GM12873 (cell line): ENCODE measurements around the gene FKBP8.

Experiments
- TF ChIP-seq, protein P1 (sequence below): IDR thresholded peaks from 2 replicates; pipeline ENCODE4 v1.5.1; 2012; ENCODE audit warnings: low read depth, mild to moderate bottlenecking, moderate library complexity, low read length, control low read depth; ENCODE audit not compliant: insufficient read depth; ENCODE audit errors: missing control alignments

FKBP8 gene

GRCh38 chr19:18489627-18490184, 53.7 kb downstream of the FKBP8 start:
- TF ChIP-seq, protein P1, sequence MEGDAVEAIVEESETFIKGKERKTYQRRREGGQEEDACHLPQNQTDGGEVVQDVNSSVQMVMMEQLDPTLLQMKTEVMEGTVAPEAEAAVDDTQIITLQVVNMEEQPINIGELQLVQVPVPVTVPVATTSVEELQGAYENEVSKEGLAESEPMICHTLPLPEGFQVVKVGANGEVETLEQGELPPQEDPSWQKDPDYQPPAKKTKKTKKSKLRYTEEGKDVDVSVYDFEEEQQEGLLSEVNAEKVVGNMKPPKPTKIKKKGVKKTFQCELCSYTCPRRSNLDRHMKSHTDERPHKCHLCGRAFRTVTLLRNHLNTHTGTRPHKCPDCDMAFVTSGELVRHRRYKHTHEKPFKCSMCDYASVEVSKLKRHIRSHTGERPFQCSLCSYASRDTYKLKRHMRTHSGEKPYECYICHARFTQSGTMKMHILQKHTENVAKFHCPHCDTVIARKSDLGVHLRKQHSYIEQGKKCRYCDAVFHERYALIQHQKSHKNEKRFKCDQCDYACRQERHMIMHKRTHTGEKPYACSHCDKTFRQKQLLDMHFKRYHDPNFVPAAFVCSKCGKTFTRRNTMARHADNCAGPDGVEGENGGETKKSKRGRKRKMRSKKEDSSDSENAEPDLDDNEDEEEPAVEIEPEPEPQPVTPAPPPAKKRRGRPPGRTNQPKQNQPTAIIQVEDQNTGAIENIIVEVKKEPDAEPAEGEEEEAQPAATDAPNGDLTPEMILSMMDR: no peak

GRCh38 chr19:18488838-18489626, 54.3 kb downstream of the FKBP8 start:
- TF ChIP-seq, protein P1: no peak

- TF ChIP-seq, protein P1: peak; percentile 24
Observed at GRCh38 chr19:18488403-18488723, 55.0 kb downstream of the FKBP8 start.

GRCh38 chr19:18487576-18488402, 55.6 kb downstream of the FKBP8 start:
- TF ChIP-seq, protein P1: no peak

- TF ChIP-seq, protein P1: no peak
Observed at GRCh38 chr19:18486746-18487145, 56.6 kb downstream of the FKBP8 start.

DNA sequence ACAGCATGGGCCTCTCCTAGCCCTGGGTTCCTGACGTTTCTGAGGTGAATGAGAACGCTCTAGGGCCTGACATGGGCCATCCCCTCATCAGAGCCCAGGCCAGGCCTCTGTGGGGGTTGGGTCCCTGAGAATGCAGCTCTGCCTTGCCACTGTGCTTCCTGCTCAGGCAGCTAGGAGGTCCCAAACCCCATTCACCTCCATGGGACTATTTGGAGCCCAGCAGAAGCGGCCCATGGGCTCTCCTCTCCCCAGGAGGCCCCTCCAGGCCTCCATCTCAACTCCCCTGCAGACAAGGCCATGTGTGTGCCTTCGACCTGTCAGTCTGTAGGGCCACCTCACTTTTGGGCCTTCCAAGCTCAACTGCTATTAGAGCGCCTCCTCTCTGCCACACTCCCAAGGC, 58.4 kb downstream of the FKBP8 start:
- TF ChIP-seq, protein P1: no peak

DNA sequence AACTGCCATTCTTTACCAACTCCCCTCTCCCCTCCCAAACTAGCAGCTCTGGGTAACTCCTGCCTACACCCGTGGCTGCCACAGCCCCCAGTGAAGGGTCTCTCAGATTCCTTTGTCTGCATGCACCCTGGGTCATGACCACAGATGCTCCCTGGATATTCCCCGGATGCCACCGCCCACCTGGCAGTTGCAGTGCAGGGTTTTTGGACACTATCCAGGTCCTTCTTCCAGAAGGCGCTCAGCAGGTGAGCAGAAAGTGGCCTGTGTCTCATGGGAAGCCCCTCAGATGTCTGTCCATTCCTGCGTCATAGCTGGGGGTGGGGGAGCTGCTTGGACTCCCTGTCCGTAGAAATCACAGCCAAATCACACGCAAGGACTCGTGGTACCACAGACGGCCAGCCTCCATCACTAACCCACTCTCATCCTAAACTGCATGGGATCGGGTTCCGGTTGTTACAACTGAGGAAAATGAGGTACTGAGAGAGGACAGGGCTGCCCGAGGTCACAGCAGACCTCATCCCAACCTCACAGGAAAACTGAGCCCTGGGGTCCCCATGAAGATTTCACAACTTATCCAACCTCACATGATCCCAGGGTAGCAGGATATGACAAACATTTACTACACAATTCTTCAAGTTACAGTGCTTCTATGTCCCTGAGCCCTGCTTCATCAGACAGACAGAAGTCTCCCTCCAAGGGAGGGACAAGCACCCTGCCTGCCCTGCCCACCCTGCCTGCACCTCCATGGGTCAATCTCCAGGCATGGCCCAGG, 60.1 kb downstream of the FKBP8 start:
- TF ChIP-seq, protein P1: no peak
